ENCODE results near the gene PLSCR5.

The PLSCR5 gene

GRCh38 chr3:146543461-146544001 lies 61.6 kb downstream of the PLSCR5 start:
- no peak for FAIRE-seq

- no peak for FAIRE-seq
Observed at GRCh38 chr3:146542978-146543377, 62.2 kb downstream of the PLSCR5 start.

- no peak for FAIRE-seq
Observed at GRCh38 chr3:146542179-146542578, 63.0 kb downstream of the PLSCR5 start.

GRCh38 chr3:146540978-146541377 lies 64.2 kb downstream of the PLSCR5 start:
- no peak for FAIRE-seq

- FAIRE-seq = no peak
Observed at GRCh38 chr3:146540236-146540635, 64.9 kb downstream of the PLSCR5 start.

- FAIRE-seq = no peak
Observed at GRCh38 chr3:146539315-146539714, 65.8 kb downstream of the PLSCR5 start.

GRCh38 chr3:146537603-146538002 lies 67.5 kb downstream of the PLSCR5 start:
- FAIRE-seq = no peak

- FAIRE-seq = no peak
Observed at GRCh38 chr3:146536681-146537080, 68.5 kb downstream of the PLSCR5 start.
